Measurements from ENCODE around the gene KLHL29. TPM values are rescaled to one million over a fixed set of nuclear protein-coding genes. Genes with fewer than 3 reads are reported as not detected.

Gene KLHL29
- total RNA-seq, 2 donors from 2014 or later = 1.0 to 2.4 TPM

DNA sequence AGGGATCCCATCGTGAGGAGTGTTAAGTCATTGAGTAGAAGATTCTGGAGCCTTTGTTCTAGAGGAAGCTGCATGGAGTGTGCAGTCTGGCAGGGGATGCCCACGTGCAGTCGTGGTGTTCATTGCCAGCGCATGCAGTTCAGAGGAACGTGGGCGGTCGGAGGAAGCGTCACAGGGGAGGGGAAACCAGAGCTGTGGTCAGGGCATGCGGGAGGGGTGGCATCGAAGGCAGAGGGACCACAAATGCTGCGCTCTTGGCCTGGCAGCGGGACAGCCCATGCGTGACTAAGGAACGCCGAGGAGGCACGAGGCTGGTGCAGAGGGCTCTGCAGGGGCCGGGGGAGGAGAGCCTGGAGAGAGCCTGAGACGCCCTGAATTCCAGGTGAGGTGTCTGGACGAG is 141.1 kb downstream of the KLHL29 start:
- TF ChIP-seq, protein P1, sequence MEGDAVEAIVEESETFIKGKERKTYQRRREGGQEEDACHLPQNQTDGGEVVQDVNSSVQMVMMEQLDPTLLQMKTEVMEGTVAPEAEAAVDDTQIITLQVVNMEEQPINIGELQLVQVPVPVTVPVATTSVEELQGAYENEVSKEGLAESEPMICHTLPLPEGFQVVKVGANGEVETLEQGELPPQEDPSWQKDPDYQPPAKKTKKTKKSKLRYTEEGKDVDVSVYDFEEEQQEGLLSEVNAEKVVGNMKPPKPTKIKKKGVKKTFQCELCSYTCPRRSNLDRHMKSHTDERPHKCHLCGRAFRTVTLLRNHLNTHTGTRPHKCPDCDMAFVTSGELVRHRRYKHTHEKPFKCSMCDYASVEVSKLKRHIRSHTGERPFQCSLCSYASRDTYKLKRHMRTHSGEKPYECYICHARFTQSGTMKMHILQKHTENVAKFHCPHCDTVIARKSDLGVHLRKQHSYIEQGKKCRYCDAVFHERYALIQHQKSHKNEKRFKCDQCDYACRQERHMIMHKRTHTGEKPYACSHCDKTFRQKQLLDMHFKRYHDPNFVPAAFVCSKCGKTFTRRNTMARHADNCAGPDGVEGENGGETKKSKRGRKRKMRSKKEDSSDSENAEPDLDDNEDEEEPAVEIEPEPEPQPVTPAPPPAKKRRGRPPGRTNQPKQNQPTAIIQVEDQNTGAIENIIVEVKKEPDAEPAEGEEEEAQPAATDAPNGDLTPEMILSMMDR (conservative IDR thresholded peaks at IDR 0.05) = no peak
- no peaks in the 10 kb centered on the region for H3K36me3 ChIP-seq (ENCODE audit: control insufficient read depth, insufficient read depth, low read length)
- Mint-ChIP-seq H3K36me3 (ENCODE audit: low read depth) (no peaks in the 10 kb centered on the region), H3K4me3 (no peak overlapping the region), H3K27ac (no peak overlapping the region), H3K27me3 (ENCODE audit: insufficient read depth) (no peaks in the 10 kb centered on the region), H3K9me3 (no peaks in the 10 kb centered on the region), H3K4me1 (no peaks in the 10 kb centered on the region)
- no peak overlapping the region for H3K27ac ChIP-seq (ENCODE audit: low read depth, low read length)
- no peak for DNase-seq
- no peaks in the 10 kb centered on the region for H3K27me3 ChIP-seq (ENCODE audit: control insufficient read depth, insufficient read depth, low read length, poor library complexity, severe bottlenecking)
- no peak overlapping the region for H3K4me3 ChIP-seq (ENCODE audit: low read length)
- 88 to 91% methylated on average over 11 to 19 of the region's 19 CpGs for WGBS, 2 experiments (ENCODE audit: insufficient coverage in 1 of 2, insufficient read length in 1 of 2)
- H3K9me3 ChIP-seq (ENCODE audit: control insufficient read depth, low read length) = no peaks in the 10 kb centered on the region
- H3K4me1 ChIP-seq (ENCODE audit: control insufficient read depth, insufficient read depth, low read length) = no peaks in the 10 kb centered on the region
- no peak overlapping the region for H3K9ac ChIP-seq (ENCODE audit: extremely low read depth, low read length, poor library complexity, severe bottlenecking)

DNA sequence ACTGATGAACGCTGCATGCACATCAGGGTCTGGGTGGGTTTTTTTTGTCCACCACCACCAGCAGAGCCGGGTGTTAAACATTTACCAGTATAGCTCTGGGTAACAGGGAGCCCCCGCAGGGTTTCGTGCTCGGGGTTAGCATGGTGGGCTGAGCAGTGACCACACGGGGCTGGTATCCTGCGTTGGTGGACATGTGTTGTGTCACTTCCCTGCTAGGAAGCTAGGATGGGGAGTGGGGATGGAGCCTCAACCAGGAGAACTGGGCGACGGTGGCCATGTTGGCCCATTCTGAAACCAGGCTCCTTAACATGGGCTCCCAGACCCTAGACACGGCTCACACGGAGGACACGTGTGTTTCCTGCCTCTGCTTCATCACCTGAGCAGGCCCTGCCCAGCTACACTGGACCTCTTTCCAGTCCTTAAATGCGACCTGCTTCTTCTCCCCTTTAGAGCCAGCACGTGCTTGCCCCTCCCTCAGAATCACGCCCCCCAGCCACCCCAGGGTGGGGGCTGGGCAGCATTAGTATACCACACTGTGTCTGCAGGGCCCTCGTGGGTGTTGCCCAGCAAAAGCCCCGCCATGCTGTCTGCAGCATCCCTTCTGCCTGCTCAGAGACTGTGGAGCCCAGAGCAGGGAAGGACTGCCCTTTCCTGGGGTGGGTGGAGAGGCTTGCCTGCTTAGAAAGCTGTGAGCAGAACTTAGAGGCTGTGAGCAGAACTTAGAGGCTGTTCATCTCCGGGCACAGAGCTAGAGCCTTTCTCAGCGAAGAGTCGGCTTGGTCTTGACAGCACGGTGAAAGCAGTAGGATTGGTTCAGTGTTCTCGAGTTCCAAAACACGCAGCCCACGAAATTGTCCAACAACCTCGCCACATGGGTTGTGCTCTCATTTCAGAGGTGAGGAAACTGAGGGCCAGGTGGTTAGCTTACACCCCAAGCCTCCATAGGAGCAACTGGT is 142.1 kb downstream of the KLHL29 start:
- Mint-ChIP-seq H3K36me3 (ENCODE audit: low read depth) (no peaks in the 10 kb centered on the region), H3K4me1 (no peaks in the 10 kb centered on the region), H3K9me3 (no peaks in the 10 kb centered on the region), H3K27me3 (ENCODE audit: insufficient read depth) (no peaks in the 10 kb centered on the region), H3K27ac (no peak overlapping the region), H3K4me3 (no peak overlapping the region)
- H3K27ac ChIP-seq (ENCODE audit: low read depth, low read length) = no peak overlapping the region
- H3K9ac ChIP-seq (ENCODE audit: extremely low read depth, low read length, poor library complexity, severe bottlenecking) = no peak overlapping the region
- TF ChIP-seq, protein P1 (conservative IDR thresholded peaks at IDR 0.05) = no peak
- no peak overlapping the region for H3K4me3 ChIP-seq (ENCODE audit: low read length)
- no peaks in the 10 kb centered on the region for H3K27me3 ChIP-seq (ENCODE audit: control insufficient read depth, insufficient read depth, low read length, poor library complexity, severe bottlenecking)
- DNase-seq = no peak
- H3K9me3 ChIP-seq (ENCODE audit: control insufficient read depth, low read length) = no peaks in the 10 kb centered on the region
- WGBS, 2 experiments (ENCODE audit: insufficient coverage in 1 of 2, insufficient read length in 1 of 2) = 89 to 94% methylated on average over 15 to 25 of the region's 25 CpGs
- H3K36me3 ChIP-seq (ENCODE audit: control insufficient read depth, insufficient read depth, low read length) = no peaks in the 10 kb centered on the region
- H3K4me1 ChIP-seq (ENCODE audit: control insufficient read depth, insufficient read depth, low read length) = no peaks in the 10 kb centered on the region

- Histone ChIP-seq H3K9ac (ENCODE audit: extremely low read depth, low read length, poor library complexity, severe bottlenecking) (no peak overlapping the region), H3K4me1 (ENCODE audit: control insufficient read depth, insufficient read depth, low read length) (peaks cover 4% of the 10 kb centered on the region), H3K4me3 (ENCODE audit: low read length) (no peak overlapping the region), H3K27me3 (ENCODE audit: control insufficient read depth, insufficient read depth, low read length, poor library complexity, severe bottlenecking) (no peaks in the 10 kb centered on the region), H3K27ac (ENCODE audit: low read depth, low read length) (no peak overlapping the region), H3K9me3 (ENCODE audit: control insufficient read depth, low read length) (no peaks in the 10 kb centered on the region), H3K36me3 (ENCODE audit: control insufficient read depth, insufficient read depth, low read length) (no peaks in the 10 kb centered on the region)
- no peaks in the 10 kb centered on the region for H3K9me3 Mint-ChIP-seq
- no peaks in the 10 kb centered on the region for H3K27me3 Mint-ChIP-seq (ENCODE audit: insufficient read depth)
- 87 to 95% methylated on average over 9 to 12 of the region's 12 CpGs for WGBS, 2 experiments (ENCODE audit: insufficient coverage in 1 of 2, insufficient read length in 1 of 2)
- TF ChIP-seq, protein P1 (conservative IDR thresholded peaks at IDR 0.05) = no peak
- H3K27ac Mint-ChIP-seq = no peak overlapping the region
- peaks cover 8% of the 10 kb centered on the region for H3K4me1 Mint-ChIP-seq
- no peaks in the 10 kb centered on the region for H3K36me3 Mint-ChIP-seq (ENCODE audit: low read depth)
- DNase-seq = no peak
- no peak overlapping the region for H3K4me3 Mint-ChIP-seq
These were observed 143.2 kb downstream of the KLHL29 start for GRCh38 chr2:23528171-23528570.

All from endodermal cell (in vitro differentiated cells).